Tibial artery (tissue), 4 donors: ENCODE measurements around the gene SERPINB11.

Experiments
- DNase-seq, 2 donors: peaks; one replicate each; pipeline ENCODE4 v3.0.0-alpha.2; 2019
- H3K27ac ChIP-seq, 2 donors: fragments of 200-600 bp; sonication (generic) in 1 of 2; 1 replicate in 1 of 2; 2 replicates in 1 of 2; pipeline ENCODE4 v1.5.1; 2018 to 2019; ENCODE audit warnings: mild to moderate bottlenecking in 1 of 2
- H3K27me3 ChIP-seq, 2 donors: fragments of 200-600 bp; sonication (generic) in 1 of 2; one replicate each; pipeline versions ENCODE4 v1.5.1 to v1.6.0; 2016 to 2019
- H3K36me3 ChIP-seq, 3 donors: fragments of 200-600 bp; sonication (generic) in 2 of 3; one replicate each; pipeline ENCODE4 v1.5.1; 2016 to 2019; ENCODE audit warnings: mild to moderate bottlenecking in 2 of 3
- H3K4me1 ChIP-seq, 4 donors: fragments of 200-600 bp; sonication (generic) in 2 of 4; 1 replicate in 3 of 4; 2 replicates in 1 of 4; pipeline ENCODE4 v1.5.1; 2016 to 2019
- H3K4me3 ChIP-seq, 2 donors: fragments of 200-600 bp; sonication (generic) in 1 of 2; 1 replicate in 1 of 2; 2 replicates in 1 of 2; pipeline ENCODE4 v1.5.1; 2018 to 2019; ENCODE audit warnings: mild to moderate bottlenecking in 2 of 2
- H3K9me3 ChIP-seq, 3 donors: fragments of 200-600 bp; sonication (generic) in 1 of 3; one replicate each; pipeline ENCODE4 v1.5.1; 2016 to 2019
- intact Hi-C: fragments of 100-400 bp; cut with DNase I; formaldehyde crosslinking; loops from one replicate; pipeline ENCODE4 v1.15.0; 2023; ENCODE audit warnings: low total_unique reads
- TF ChIP-seq, protein P1 (sequence below), 2 experiments: fragments of 200-600 bp in 1 of 2; fragments of 450-650 bp in 1 of 2; IDR thresholded peaks; one replicate each; pipeline ENCODE4 v1.5.1; 2017 to 2019; ENCODE audit warnings: antibody characterized with exemption in 2 of 2, mild to moderate bottlenecking in 1 of 2, moderate library complexity in 1 of 2

Gene SERPINB11

GRCh38 chr18:63686871-63687270 is 15.9 kb upstream of the SERPINB11 start:
- TF ChIP-seq, protein P1, sequence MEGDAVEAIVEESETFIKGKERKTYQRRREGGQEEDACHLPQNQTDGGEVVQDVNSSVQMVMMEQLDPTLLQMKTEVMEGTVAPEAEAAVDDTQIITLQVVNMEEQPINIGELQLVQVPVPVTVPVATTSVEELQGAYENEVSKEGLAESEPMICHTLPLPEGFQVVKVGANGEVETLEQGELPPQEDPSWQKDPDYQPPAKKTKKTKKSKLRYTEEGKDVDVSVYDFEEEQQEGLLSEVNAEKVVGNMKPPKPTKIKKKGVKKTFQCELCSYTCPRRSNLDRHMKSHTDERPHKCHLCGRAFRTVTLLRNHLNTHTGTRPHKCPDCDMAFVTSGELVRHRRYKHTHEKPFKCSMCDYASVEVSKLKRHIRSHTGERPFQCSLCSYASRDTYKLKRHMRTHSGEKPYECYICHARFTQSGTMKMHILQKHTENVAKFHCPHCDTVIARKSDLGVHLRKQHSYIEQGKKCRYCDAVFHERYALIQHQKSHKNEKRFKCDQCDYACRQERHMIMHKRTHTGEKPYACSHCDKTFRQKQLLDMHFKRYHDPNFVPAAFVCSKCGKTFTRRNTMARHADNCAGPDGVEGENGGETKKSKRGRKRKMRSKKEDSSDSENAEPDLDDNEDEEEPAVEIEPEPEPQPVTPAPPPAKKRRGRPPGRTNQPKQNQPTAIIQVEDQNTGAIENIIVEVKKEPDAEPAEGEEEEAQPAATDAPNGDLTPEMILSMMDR (IDR thresholded peaks at IDR 0.05), result no peak
- intact Hi-C loops, result no loop called here

DNA sequence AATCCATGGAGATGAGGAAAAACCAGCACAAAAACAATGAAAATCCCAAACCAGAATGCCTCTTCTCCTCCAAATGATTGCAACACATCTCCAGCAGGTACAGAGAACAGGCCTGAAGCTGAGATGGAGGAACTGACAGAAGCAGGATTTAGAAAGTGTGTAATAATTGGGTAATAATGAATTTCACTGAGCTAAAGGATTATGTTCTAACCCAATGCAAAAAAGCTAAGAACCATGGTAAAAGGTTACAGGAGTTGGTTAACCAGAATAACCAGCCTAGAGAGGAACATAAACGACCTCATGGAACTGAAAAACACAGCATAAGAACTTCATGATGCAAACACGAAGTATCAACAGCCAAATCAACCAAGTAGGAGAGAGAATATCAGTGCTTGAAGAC is 13.7 kb upstream of the SERPINB11 start:
- H3K27me3 ChIP-seq, result no peaks in the 10 kb centered on the region
- no peak for DNase-seq
- H3K36me3 ChIP-seq, result no peaks in the 10 kb centered on the region
- intact Hi-C loops, result no loop called here
- peaks cover 0 to 9% (median 0%) of the 10 kb centered on the region in 3 donors for H3K9me3 ChIP-seq
- no peak overlapping the region for H3K4me3 ChIP-seq
- no peak overlapping the region for H3K27ac ChIP-seq
- TF ChIP-seq, protein P1 (IDR thresholded peaks at IDR 0.05), result no peak
- no peaks in the 10 kb centered on the region for H3K4me1 ChIP-seq

More at GRCh38 chr18:63686871-63687270, 15.9 kb upstream of the SERPINB11 start:
- peaks cover 0 to 9% (median 0%) of the 10 kb centered on the region in 3 donors for H3K9me3 ChIP-seq
- DNase-seq, result no peak
- no peaks in the 10 kb centered on the region for H3K36me3 ChIP-seq
- H3K4me3 ChIP-seq, result no peak overlapping the region
- no peaks in the 10 kb centered on the region for H3K4me1 ChIP-seq
- H3K27ac ChIP-seq, result no peak overlapping the region
- H3K27me3 ChIP-seq, result no peaks in the 10 kb centered on the region

- no peak for DNase-seq
- intact Hi-C loops, result no loop called here
- H3K27me3 ChIP-seq, result no peaks in the 10 kb centered on the region
- H3K4me3 ChIP-seq, result no peak overlapping the region
- H3K4me1 ChIP-seq, result no peaks in the 10 kb centered on the region
- no peak overlapping the region for H3K27ac ChIP-seq
- no peaks in the 10 kb centered on the region for H3K9me3 ChIP-seq
- no peaks in the 10 kb centered on the region for H3K36me3 ChIP-seq
- TF ChIP-seq, protein P1 (IDR thresholded peaks at IDR 0.05), result no peak
These were observed 5.6 kb upstream of the SERPINB11 start for GRCh38 chr18:63697097-63697660.

- Histone ChIP-seq H3K36me3 (no peaks in the 10 kb centered on the region), H3K27me3 (no peaks in the 10 kb centered on the region), H3K27ac (no peak overlapping the region), H3K9me3 (no peaks in the 10 kb centered on the region), H3K4me1 (no peaks in the 10 kb centered on the region), H3K4me3 (no peak overlapping the region)
- DNase-seq, result no peak
- intact Hi-C loops, result no loop called here
- TF ChIP-seq, protein P1 (IDR thresholded peaks at IDR 0.05), result no peak
These were observed 2.3 kb upstream of the SERPINB11 start for GRCh38 chr18:63700501-63700900.

- H3K27ac ChIP-seq, result no peak overlapping the region
These were observed 808 bp upstream of the SERPINB11 start for GRCh38 chr18:63701952-63702351.

More at GRCh38 chr18:63701952-63702351, 808 bp upstream of the SERPINB11 start:
- H3K4me3 ChIP-seq, result no peak overlapping the region
- TF ChIP-seq, protein P1 (IDR thresholded peaks at IDR 0.05), result no peak
- no peak for DNase-seq
- no peaks in the 10 kb centered on the region for H3K27me3 ChIP-seq
- no peaks in the 10 kb centered on the region for H3K4me1 ChIP-seq
- H3K9me3 ChIP-seq, result no peaks in the 10 kb centered on the region
- no peaks in the 10 kb centered on the region for H3K36me3 ChIP-seq
- intact Hi-C loops, result no loop called here
